ENCODE data around the gene CORIN.

DNA sequence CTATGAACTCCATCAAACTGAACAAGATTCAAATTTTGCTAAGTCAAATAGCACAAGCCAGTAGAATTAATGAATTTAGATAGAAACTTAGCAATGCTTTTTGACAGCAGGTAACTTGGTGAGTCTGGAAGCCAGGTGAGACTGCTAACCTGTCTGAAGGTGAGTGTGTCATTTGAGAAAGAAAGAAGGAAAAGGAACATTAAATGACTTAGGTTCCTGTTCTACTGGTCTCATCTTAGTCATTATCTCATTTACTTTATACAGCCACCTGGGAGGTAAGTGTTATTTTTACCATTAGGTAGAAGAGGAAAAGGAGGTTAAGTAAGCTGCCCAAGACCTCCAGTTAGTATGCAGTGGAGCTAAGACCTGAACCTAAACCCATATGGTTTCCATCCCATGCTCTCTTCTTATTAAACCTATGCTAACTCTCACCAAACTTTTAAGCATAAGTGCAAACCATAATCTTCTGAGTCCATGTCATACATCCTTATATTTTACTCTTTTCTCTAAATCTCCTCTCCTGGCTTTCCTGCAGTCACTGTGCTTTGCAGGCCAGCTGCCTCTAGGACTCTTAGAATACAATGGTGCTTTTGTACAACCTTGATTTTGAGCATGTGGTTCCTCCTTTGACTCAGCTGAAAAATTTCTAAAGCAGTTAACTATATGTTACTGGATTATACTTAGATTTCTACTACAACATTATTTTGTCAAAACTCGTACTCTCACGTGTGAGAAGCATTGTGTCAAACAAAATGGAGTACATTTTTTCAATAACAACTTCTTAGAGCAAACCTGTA lies 284.3 kb downstream of the CORIN start:
- no peak for TF ChIP-seq EZH2phosphoT487 (IDR thresholded peaks at IDR 0.05; ENCODE audit: borderline replicate concordance, low read length)
- TF ChIP-seq, protein P1, sequence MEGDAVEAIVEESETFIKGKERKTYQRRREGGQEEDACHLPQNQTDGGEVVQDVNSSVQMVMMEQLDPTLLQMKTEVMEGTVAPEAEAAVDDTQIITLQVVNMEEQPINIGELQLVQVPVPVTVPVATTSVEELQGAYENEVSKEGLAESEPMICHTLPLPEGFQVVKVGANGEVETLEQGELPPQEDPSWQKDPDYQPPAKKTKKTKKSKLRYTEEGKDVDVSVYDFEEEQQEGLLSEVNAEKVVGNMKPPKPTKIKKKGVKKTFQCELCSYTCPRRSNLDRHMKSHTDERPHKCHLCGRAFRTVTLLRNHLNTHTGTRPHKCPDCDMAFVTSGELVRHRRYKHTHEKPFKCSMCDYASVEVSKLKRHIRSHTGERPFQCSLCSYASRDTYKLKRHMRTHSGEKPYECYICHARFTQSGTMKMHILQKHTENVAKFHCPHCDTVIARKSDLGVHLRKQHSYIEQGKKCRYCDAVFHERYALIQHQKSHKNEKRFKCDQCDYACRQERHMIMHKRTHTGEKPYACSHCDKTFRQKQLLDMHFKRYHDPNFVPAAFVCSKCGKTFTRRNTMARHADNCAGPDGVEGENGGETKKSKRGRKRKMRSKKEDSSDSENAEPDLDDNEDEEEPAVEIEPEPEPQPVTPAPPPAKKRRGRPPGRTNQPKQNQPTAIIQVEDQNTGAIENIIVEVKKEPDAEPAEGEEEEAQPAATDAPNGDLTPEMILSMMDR (IDR thresholded peaks at IDR 0.05; ENCODE audit: low read depth, low read length, poor library complexity, severe bottlenecking), result no peak
